Testis (tissue), 3 donors: Measurements from ENCODE around the gene PLVAP. TPM values are rescaled to one million over a fixed set of nuclear protein-coding genes. Genes with fewer than 3 reads are reported as not detected.

Experiments used
- DNase-seq: peaks from one replicate; pipeline ENCODE4 v3.0.0-alpha.2; 2019
- H3K27ac ChIP-seq, 2 donors: fragments of 200-600 bp; sonication (generic); one replicate each; pipeline ENCODE4 v1.5.1; 2019
- H3K27me3 ChIP-seq: fragments of 200-600 bp; sonication (generic); one replicate; pipeline ENCODE4 v1.5.1; 2019
- H3K36me3 ChIP-seq: fragments of 200-600 bp; sonication (generic); one replicate; pipeline ENCODE4 v1.5.1; 2017; ENCODE audit warnings: low read depth; ENCODE audit errors: missing control alignments
- H3K4me1 ChIP-seq: fragments of 200-600 bp; sonication (generic); one replicate; pipeline ENCODE4 v1.5.1; 2019
- H3K4me3 ChIP-seq, 2 donors: fragments of 200-600 bp; sonication (generic); one replicate each; pipeline ENCODE4 v1.5.1; 2017 to 2019
- H3K9me3 ChIP-seq: fragments of 200-600 bp; sonication (generic); one replicate; pipeline ENCODE4 v1.5.1; 2017
- CTCF ChIP-seq, 3 experiments: fragments of 450-650 bp in 2 of 3; fragments of 200-600 bp in 1 of 3; sonication (generic) in 1 of 3; IDR thresholded peaks; one replicate each; pipeline ENCODE4 v1.5.1; 2016 to 2019; ENCODE audit warnings: antibody characterized with exemption in 3 of 3, mild to moderate bottlenecking in 2 of 3, moderate library complexity in 1 of 3
- POLR2A ChIP-seq: fragments of 450-650 bp; IDR thresholded peaks from one replicate; pipeline ENCODE4 v1.6.1; 2017; ENCODE audit warnings: antibody characterized with exemption, mild to moderate bottlenecking, moderate library complexity
- WGBS, 2 donors: methylation state at CpG; one replicate each; pipeline ENCODE4 v1.1.5; 2018; 5-methylcytosine and 5-hydroxymethylcytosine counted together
- intact Hi-C: fragments of 100-400 bp; cut with DNase I; formaldehyde crosslinking; loops from one replicate; pipeline ENCODE4 v1.15.1; 2023; ENCODE audit warnings: low total_unique reads
- polyA plus RNA-seq: library from polyadenylated mRNA; stranded (reverse); fragments of 350-450 nt; fragmentation: Illumina TruSeq; extraction: RNeasy Lipid Tissue Mini Kit (QIAGEN cat#74804); gene quantifications from one replicate; pipeline ENCODE4 v1.2.3, GENCODE V29; 2014; ENCODE audit warnings: low read depth, low replicate concordance; ENCODE audit not compliant: insufficient read depth
- total RNA-seq, 2 donors: library from RNA; depleted of rRNA; stranded (reverse); fragments of >200 nt; gene quantifications; one replicate each; pipeline ENCODE4 v1.2.3, GENCODE V29; 2016

Gene PLVAP
- total and polyA plus RNA-seq, 3 donors from 2014 or later = 3.4 to 20.5 (median 4.4) TPM

DNA sequence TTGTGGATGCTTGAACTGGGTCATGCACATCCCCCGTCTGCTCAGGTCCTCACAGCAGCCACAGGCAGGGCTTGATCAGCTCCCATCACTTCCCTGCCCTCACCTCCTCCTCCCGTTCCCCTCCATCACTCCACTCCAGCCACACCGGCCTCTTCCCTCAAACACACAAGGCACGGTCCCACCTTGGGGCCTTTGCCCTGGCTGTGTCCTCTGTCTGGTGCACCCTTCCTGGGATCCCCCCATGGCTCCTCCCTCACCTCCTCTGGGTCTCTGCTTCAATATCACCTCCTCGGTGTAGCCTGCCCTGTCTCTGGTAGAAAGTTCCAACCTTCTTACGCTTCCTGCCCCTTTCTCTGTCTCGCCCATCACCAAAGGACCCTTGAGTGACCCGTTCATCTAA, 23.8 kb downstream of the PLVAP start:
- intact Hi-C loops = no loop called here
- TF ChIP-seq POLR2A (no peak), CTCF (IDR thresholded peaks at IDR 0.05) (no peak)
- 82 to 88% methylated on average over 8 of the region's 8 CpGs for WGBS, 2 donors

DNA sequence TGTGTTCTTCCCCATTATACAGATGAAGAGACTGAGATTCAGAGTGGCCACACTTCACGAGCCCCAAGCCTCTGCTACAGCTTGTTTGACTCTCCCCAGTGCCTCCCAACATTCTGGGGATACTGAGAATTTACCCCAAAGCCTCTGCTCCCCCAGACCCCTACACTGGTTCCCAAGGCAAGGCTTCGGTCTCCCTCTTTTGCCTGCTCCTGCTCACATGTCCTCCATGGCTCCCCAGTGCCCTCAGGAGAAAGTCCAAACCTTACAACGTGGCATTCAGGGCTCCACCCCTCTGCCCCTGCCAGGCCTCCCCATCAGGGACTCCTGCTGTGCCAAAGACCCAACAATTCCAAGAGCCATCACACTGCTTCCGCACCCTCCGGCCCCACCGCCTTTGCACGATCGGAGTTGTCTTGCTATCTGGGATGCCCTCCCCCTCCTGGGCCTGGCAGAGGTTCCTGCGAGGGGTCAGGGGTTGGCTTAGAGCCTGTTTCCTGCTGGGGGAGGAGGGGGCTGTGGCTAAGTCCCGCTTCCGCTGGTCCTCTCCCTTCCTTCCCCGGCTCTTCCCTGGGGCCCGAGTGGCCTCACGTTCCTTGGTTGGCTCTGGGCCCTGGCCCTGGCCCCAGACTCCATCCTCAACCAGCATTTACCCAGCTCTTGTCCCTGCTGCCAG, 24.4 kb downstream of the PLVAP start:
- DNase-seq = no peak
- TF ChIP-seq POLR2A (no peak), CTCF (IDR thresholded peaks at IDR 0.05) (no peak)
- peaks cover 2% of the 10 kb centered on the region for H3K4me1 ChIP-seq
- H3K27ac ChIP-seq = no peak overlapping the region
- intact Hi-C loops = no loop called here
- H3K9me3 ChIP-seq = no peaks in the 10 kb centered on the region
- no peak overlapping the region for H3K4me3 ChIP-seq
- H3K27me3 ChIP-seq = no peaks in the 10 kb centered on the region
- WGBS, 2 donors = 42 to 56% methylated on average over 6 to 14 of the region's 14 CpGs
- no peaks in the 10 kb centered on the region for H3K36me3 ChIP-seq

More for the DNA sequence above, 23.8 kb downstream of the PLVAP start:
- no peak overlapping the region for H3K4me3 ChIP-seq
- no peaks in the 10 kb centered on the region for H3K36me3 ChIP-seq
- no peak overlapping the region for H3K27ac ChIP-seq
- H3K27me3 ChIP-seq = no peaks in the 10 kb centered on the region
- DNase-seq = no peak
- H3K4me1 ChIP-seq = no peaks in the 10 kb centered on the region
- H3K9me3 ChIP-seq = no peaks in the 10 kb centered on the region

DNA sequence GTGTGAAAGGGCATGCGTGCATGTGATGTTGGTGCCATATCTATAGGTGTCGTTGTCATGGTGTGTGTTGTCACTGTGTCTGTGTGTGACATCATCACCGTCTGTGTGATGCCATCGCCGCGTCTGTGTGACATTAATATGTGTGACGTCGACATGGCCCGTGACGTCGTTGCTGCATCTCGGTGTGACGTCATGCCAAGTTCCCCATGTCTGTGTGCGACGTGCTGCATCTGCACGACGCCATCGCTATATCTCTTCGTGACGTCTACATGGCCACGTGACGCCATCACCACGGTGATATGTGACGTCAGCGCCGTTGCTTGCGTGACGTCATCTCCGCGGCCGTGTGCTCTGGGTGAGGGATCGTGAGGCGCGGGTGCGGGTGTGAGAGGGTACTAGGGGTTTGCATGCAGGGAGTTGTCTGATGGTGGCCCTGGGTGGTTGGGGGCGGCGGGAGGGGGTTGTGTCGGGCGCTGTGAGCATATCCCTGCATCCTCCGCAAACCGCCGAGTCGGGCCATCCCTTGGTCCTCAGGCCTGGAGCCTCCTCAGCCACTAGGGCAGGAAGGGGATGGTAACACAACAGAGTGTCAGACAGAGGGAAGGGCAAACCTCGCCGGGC, 25.2 kb downstream of the PLVAP start:
- H3K36me3 ChIP-seq = no peaks in the 10 kb centered on the region
- H3K9me3 ChIP-seq = no peaks in the 10 kb centered on the region
- peak overlapping the region in 1 of 2 donors; percentile 23 for H3K4me3 ChIP-seq
- H3K4me1 ChIP-seq = peaks cover 10% of the 10 kb centered on the region
- no peak for TF ChIP-seq POLR2A
- no peak for TF ChIP-seq CTCF (IDR thresholded peaks at IDR 0.05)
- intact Hi-C loops = no loop called here
- no peak for DNase-seq
- H3K27me3 ChIP-seq = no peaks in the 10 kb centered on the region
- no peak overlapping the region for H3K27ac ChIP-seq
- WGBS, 2 donors = 74 to 78% methylated on average over 31 to 45 of the region's 45 CpGs

DNA sequence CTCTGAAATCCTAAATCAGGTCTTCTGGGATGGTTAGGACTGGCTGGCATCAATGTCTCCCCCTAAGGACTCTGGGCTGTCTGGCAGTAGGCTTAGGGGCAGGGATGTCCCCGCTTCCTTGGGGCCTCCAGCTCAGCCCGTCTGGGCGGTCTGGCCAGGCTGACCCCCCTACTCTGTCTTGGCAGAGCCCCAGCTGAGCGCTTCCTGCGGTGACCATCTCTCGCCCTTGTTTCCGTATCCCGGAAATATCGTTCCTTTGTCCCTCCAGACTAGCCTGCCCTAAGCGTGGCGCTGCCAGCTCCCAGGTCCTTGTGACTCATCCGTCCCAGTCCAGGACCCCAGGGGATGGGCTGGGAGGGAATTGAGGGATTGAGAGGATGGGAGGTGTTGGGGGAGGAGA, 28.4 kb downstream of the PLVAP start:
- TF ChIP-seq CTCF (IDR thresholded peaks at IDR 0.05) = no peak
- no peak for TF ChIP-seq POLR2A
- Histone ChIP-seq H3K4me1 (peaks cover 12% of the 10 kb centered on the region), H3K9me3 (no peaks in the 10 kb centered on the region), H3K27me3 (no peaks in the 10 kb centered on the region), H3K4me3 (no peak overlapping the region), H3K27ac (peak overlapping the region; percentile 31 to 45), H3K36me3 (no peaks in the 10 kb centered on the region)
- 16 to 30% methylated on average over 11 to 12 of the region's 12 CpGs for WGBS, 2 donors
- intact Hi-C loops = loop anchor here (5.0 kb wide), 1 partner anchor 39 kb away; no protein-coding TSS in a partner anchor
- DNase-seq = no peak
